Neutrophil (primary cell): Measurements from ENCODE around the gene CAMKK2.
"Not testable (repeated sequence)": the region's sequence is repeated elsewhere in the genome, so short reads cannot be mapped to it uniquely, and the experiment has no call there.

Experiments used
- H3K27ac ChIP-seq: fragments of 200-600 bp; sonication (generic); 2 replicates; pipeline ENCODE4 v1.5.1; 2016; ENCODE audit warnings: mild to moderate bottlenecking, moderate library complexity
- H3K27me3 ChIP-seq: fragments of 200-600 bp; sonication (generic); 2 replicates; pipeline ENCODE4 v1.6.0; 2016; ENCODE audit warnings: mild to moderate bottlenecking
- H3K36me3 ChIP-seq: fragments of 200-600 bp; sonication (generic); 2 replicates; pipeline ENCODE4 v1.5.1; 2017
- H3K4me1 ChIP-seq, 2 experiments: fragments of 200-600 bp in 1 of 2; sonication (generic) in 1 of 2; 1 replicate in 1 of 2; 2 replicates in 1 of 2; pipeline versions ENCODE4 v1.5.1 to v1.6.1; 2013 to 2016; ENCODE audit warnings: low read depth in 1 of 2, low read length in 1 of 2, mild to moderate bottlenecking in 1 of 2, moderate library complexity in 1 of 2; ENCODE audit not compliant: control insufficient read depth in 1 of 2, insufficient read depth in 1 of 2
- H3K4me3 ChIP-seq, 2 experiments: fragments of 200-600 bp in 1 of 2; sonication (generic) in 1 of 2; 1 replicate in 1 of 2; 2 replicates in 1 of 2; pipeline ENCODE4 v1.5.1; 2013 to 2016; ENCODE audit warnings: low read depth in 1 of 2, low read length in 1 of 2, mild to moderate bottlenecking in 1 of 2, moderate library complexity in 1 of 2
- H3K9me3 ChIP-seq: fragments of 200-600 bp; sonication (generic); 2 replicates; pipeline ENCODE4 v1.5.1; 2016
- TF ChIP-seq, protein P1 (sequence below): fragments of 200-600 bp; sonication (generic); IDR thresholded peaks from 2 replicates; pipeline ENCODE4 v1.5.1; 2016; ENCODE audit warnings: antibody characterized with exemption

The CAMKK2 gene

DNA sequence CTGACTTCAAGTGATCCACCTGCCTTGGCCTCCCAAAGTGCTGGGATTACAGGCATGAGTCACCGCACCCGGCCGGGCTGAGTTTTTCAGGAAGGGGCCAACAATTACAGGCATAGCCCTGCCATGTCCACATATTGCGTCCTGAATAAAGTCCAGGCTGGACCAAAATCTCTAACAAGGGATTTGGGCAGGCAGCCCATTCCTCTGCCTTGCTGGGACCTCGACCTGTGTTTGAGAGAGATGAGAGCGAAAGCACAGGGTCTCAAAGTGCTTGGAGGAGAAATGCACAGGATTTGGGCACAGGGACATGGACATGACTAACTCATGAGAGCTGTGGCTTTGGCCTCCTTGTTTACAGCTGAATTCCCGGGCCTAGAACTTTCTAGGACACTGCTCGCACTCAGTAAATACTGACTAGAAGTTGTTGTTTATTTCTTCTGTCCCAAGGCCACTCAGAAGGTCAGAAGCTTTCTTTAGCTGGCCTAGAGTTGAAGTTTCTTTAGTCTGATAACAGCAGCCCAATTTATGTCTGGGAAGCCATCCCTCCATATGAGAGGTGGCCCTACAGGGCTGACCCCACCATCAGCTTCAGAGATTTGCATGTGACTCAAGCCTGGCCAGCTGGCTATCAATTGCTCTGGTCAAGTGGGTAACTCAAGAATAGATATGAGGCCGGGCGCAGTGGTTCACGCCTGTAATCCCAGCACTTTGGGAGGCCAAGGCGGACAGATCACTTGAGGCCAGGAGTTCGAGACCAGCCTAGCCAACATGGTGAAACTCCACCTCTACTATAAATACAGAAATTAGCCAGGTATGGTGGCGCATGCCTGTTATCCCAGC lies 11.7 kb downstream of the CAMKK2 start:
- Histone ChIP-seq H3K9me3 (no peaks in the 10 kb centered on the region), H3K4me1 (peaks cover 59 to 73% of the 10 kb centered on the region in 2 experiments), H3K4me3 (no peak overlapping the region), H3K36me3 (peaks cover 31% of the 10 kb centered on the region), H3K27ac (peak overlapping the region; percentile 99), H3K27me3 (no peaks in the 10 kb centered on the region)
- TF ChIP-seq, protein P1, sequence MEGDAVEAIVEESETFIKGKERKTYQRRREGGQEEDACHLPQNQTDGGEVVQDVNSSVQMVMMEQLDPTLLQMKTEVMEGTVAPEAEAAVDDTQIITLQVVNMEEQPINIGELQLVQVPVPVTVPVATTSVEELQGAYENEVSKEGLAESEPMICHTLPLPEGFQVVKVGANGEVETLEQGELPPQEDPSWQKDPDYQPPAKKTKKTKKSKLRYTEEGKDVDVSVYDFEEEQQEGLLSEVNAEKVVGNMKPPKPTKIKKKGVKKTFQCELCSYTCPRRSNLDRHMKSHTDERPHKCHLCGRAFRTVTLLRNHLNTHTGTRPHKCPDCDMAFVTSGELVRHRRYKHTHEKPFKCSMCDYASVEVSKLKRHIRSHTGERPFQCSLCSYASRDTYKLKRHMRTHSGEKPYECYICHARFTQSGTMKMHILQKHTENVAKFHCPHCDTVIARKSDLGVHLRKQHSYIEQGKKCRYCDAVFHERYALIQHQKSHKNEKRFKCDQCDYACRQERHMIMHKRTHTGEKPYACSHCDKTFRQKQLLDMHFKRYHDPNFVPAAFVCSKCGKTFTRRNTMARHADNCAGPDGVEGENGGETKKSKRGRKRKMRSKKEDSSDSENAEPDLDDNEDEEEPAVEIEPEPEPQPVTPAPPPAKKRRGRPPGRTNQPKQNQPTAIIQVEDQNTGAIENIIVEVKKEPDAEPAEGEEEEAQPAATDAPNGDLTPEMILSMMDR, result no peak

GRCh38 chr12:121283841-121284240 lies 12.7 kb downstream of the CAMKK2 start:
- no peaks in the 10 kb centered on the region for H3K27me3 ChIP-seq
- H3K36me3 ChIP-seq, result peaks cover 38% of the 10 kb centered on the region

GRCh38 chr12:121283388-121283787 lies 13.1 kb downstream of the CAMKK2 start:
- Histone ChIP-seq H3K4me1 (peaks cover 59 to 73% of the 10 kb centered on the region in 2 experiments), H3K27me3 (no peaks in the 10 kb centered on the region), H3K27ac (peak overlapping the region; percentile 99), H3K36me3 (peaks cover 42% of the 10 kb centered on the region), H3K9me3 (no peaks in the 10 kb centered on the region), H3K4me3 (no peak overlapping the region)
- TF ChIP-seq, protein P1, result no peak

More at GRCh38 chr12:121283841-121284240, 12.7 kb downstream of the CAMKK2 start:
- Histone ChIP-seq H3K4me3 (no peak overlapping the region), H3K4me1 (peaks cover 59 to 73% of the 10 kb centered on the region in 2 experiments), H3K27ac (peak overlapping the region; percentile 99), H3K9me3 (no peaks in the 10 kb centered on the region)
- TF ChIP-seq, protein P1, result no peak

GRCh38 chr12:121282910-121283309 lies 13.6 kb downstream of the CAMKK2 start:
- Histone ChIP-seq H3K27ac (peak overlapping the region; percentile 99), H3K36me3 (peaks cover 42% of the 10 kb centered on the region), H3K4me1 (peaks cover 59 to 73% of the 10 kb centered on the region in 2 experiments)
- H3K4me3 ChIP-seq, H3K9me3 ChIP-seq, H3K27me3 ChIP-seq: not testable (repeated sequence)

- no peaks in the 10 kb centered on the region for H3K27me3 ChIP-seq
- no peak overlapping the region for H3K4me3 ChIP-seq
- H3K4me1 ChIP-seq, result peaks cover 59 to 73% of the 10 kb centered on the region in 2 experiments
- no peaks in the 10 kb centered on the region for H3K9me3 ChIP-seq
- H3K36me3 ChIP-seq, result peaks cover 42% of the 10 kb centered on the region
- TF ChIP-seq, protein P1, result no peak
- peak overlapping the region; percentile 99 for H3K27ac ChIP-seq
These were observed 14.3 kb downstream of the CAMKK2 start for GRCh38 chr12:121282072-121282742.

- Histone ChIP-seq H3K36me3 (peaks cover 45% of the 10 kb centered on the region), H3K4me1 (peaks cover 59 to 73% of the 10 kb centered on the region in 2 experiments), H3K27ac (peak overlapping the region; percentile 99)
- H3K9me3 ChIP-seq, H3K4me3 ChIP-seq, H3K27me3 ChIP-seq: not testable (repeated sequence)
These were observed 15.4 kb downstream of the CAMKK2 start for GRCh38 chr12:121281116-121281515.

DNA sequence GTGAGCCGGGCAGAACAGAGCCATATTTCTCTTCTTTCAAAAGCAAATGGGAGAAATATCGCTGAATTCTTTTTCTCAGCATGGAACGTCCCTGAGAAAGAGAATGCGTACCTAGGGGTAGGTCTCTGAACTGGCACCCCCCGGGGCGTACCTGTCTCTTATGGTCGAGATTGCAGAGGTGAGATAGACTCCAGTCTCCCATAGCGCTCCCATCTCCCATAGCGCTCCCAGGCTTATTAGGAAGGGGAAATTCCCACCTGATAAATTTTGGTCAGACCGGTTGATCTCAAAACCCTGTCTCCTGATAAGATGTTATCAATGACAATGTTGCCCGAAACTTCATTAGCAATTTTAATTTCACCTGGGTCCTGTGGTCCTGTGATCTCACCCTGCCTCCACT lies 16.0 kb downstream of the CAMKK2 start:
- not testable (repeated sequence) for H3K4me3 ChIP-seq, H3K27me3 ChIP-seq, H3K9me3 ChIP-seq
- Histone ChIP-seq H3K36me3 (peaks cover 50% of the 10 kb centered on the region), H3K27ac (peak overlapping the region; percentile 99), H3K4me1 (peaks cover 53 to 67% of the 10 kb centered on the region in 2 experiments)
